GM06990 (cell line): ENCODE measurements around the gene DSCAML1.

ENCODE experiments used
- DNase-seq: peaks from one replicate; pipeline ENCODE4 v3.0.0-alpha.2; 2011; ENCODE audit not compliant: insufficient read length; ENCODE audit errors: extremely low read depth
- H3K27me3 ChIP-seq: replicated peaks from 2 replicates; pipeline ENCODE4 v1.6.0; 2011; ENCODE audit warnings: low read length; ENCODE audit not compliant: control insufficient read depth, insufficient read depth
- H3K36me3 ChIP-seq: 2 replicates; pipeline ENCODE4 v1.5.1; 2011; ENCODE audit warnings: low read length; ENCODE audit not compliant: control insufficient read depth, insufficient read depth
- H3K4me3 ChIP-seq: replicated peaks from 2 replicates; pipeline ENCODE4 v1.5.1; 2011; ENCODE audit warnings: low read depth, mild to moderate bottlenecking, control low read depth, low read length
- TF ChIP-seq, protein P1 (sequence below): IDR thresholded peaks from 2 replicates; pipeline ENCODE4 v1.5.1; 2011; ENCODE audit warnings: low read length, control low read depth, mild to moderate bottlenecking, inconsistent platforms; ENCODE audit not compliant: insufficient read depth, poor library complexity, severe bottlenecking

Gene DSCAML1

DNA sequence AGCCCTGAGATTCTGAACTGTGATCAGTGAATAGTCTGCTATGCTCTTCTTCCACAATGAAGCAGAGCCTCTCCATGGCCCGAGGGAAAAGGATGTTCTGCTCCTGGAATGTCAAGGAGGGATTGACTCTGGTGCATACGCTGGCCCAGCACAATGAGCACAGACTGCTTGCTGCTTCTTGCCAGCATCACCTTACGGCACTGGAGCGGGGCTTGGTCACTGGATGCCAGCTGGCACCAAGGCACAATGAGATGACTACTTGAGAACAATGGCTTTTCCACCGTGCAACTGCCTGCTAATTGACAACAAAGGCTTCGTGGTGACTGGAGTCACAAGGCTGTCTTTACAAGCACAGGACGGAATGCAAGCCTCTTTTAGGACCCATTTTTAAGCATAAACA, 139.2 kb downstream of the DSCAML1 start:
- no peak for DNase-seq
- TF ChIP-seq, protein P1, sequence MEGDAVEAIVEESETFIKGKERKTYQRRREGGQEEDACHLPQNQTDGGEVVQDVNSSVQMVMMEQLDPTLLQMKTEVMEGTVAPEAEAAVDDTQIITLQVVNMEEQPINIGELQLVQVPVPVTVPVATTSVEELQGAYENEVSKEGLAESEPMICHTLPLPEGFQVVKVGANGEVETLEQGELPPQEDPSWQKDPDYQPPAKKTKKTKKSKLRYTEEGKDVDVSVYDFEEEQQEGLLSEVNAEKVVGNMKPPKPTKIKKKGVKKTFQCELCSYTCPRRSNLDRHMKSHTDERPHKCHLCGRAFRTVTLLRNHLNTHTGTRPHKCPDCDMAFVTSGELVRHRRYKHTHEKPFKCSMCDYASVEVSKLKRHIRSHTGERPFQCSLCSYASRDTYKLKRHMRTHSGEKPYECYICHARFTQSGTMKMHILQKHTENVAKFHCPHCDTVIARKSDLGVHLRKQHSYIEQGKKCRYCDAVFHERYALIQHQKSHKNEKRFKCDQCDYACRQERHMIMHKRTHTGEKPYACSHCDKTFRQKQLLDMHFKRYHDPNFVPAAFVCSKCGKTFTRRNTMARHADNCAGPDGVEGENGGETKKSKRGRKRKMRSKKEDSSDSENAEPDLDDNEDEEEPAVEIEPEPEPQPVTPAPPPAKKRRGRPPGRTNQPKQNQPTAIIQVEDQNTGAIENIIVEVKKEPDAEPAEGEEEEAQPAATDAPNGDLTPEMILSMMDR, result no peak
- no peak overlapping the region for H3K4me3 ChIP-seq
- H3K36me3 ChIP-seq, result no peaks in the 10 kb centered on the region
- peaks cover 2% of the 10 kb centered on the region for H3K27me3 ChIP-seq

DNA sequence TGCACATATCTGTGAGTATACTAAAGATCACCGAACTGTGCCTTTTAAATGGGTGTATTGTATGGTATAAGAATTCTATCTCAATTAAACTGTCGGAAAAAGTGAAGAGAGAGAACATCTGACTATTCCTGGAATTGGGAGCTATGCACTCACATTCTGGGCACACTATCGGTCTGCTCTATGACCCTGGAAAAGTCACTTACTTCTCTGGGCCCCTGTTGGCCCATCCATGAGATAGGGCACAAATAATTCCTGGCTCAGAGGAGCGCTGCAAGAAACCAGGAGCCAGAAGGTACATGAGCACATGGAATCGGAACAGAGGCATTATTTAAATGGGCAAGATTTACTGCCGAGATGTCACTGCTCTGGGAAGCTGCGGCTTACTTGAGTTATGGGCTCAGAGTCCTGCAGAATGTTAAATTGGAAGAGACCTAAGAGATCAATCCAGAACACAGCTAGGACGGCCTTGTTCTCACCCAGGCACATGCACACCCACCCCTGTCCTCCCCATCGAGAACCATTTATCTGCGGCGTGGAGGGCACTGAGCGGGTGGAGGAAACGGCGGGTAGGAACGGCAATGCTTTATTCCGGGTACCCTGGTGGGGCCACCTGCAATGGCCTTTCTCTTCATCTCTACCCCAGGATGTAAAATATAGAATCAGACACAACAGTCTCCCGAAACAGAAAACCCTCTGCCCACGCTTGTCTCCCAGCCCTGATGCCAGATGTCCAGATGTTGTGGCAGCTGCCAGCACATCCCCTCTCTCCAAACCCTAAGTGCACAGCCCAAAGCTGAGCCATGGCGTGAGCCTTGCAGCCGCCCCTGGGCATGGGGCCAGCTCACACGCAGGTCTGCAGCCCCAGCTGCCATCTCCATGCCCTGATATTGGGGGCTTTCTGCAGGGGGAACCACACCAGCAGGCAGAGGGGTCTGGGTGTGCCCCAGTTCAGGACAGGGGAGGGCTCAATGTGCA, 142.4 kb downstream of the DSCAML1 start:
- peaks cover 2% of the 10 kb centered on the region for H3K27me3 ChIP-seq
- DNase-seq, result no peak
- TF ChIP-seq, protein P1, result no peak
- H3K4me3 ChIP-seq, result no peak overlapping the region
- H3K36me3 ChIP-seq, result no peaks in the 10 kb centered on the region

DNA sequence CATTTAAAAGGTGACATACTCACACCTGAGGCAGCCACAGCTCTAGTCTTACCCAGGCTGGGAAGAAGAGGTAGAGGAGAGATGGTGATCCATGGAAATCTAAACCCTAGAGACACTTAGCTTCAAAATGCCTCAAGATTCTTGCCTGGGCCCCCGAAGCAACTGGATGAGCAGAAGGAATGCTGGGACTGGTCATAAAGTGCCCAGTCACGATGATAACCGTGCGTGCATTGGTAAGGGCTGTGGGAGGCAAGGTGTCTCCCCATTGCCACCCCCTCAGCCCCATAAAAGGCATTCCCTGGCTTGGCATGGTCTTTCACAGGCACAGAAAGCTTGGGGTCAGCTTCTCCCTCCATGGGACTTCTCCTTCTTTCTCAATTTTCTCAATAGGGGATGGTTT, 144.5 kb downstream of the DSCAML1 start:
- no peak for DNase-seq
- TF ChIP-seq, protein P1, result no peak
- H3K27me3 ChIP-seq, result peaks cover 4% of the 10 kb centered on the region

DNA sequence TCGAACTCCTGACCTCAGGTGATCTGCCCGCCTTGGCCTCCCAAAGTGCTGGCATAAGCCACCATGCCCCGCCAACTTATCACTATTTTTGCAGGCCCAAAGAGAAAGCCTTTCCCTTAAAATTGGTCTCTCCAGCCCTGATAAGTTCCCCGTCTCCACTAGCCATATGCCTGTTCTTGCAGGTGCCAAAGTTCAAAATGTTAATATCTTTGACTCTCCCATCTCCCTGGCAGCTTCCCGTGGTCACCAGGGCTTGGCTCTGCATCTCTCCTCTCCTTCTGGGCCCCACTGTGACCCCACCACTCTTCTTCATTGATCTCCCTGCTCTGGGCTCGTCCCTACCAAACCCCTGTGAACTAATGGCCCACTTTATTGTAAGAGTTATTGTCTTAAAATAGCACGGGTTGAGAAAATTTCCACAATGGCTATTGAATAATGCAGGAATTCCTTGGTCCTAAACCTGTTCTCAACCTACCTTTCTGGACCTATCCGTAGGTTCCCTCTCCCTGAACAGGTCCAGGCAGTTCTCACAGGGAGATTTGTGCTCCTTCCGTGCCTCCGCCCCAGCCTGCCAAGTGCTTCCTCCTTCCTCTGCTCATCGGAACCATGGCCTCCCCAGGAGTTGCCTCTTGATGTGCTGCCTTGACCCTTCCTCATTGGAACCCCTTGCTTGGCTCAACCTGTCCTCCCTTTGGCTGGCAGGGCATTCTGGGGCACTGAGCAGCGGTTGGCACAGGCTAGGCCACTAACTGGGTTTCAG, 147.5 kb downstream of the DSCAML1 start:
- no peaks in the 10 kb centered on the region for H3K36me3 ChIP-seq
- TF ChIP-seq, protein P1, result no peak
- DNase-seq, result no peak
- H3K27me3 ChIP-seq, result peaks cover 3% of the 10 kb centered on the region
- no peak overlapping the region for H3K4me3 ChIP-seq

More for the DNA sequence above, 144.5 kb downstream of the DSCAML1 start:
- Histone ChIP-seq H3K36me3 (no peaks in the 10 kb centered on the region), H3K4me3 (no peak overlapping the region)

DNA sequence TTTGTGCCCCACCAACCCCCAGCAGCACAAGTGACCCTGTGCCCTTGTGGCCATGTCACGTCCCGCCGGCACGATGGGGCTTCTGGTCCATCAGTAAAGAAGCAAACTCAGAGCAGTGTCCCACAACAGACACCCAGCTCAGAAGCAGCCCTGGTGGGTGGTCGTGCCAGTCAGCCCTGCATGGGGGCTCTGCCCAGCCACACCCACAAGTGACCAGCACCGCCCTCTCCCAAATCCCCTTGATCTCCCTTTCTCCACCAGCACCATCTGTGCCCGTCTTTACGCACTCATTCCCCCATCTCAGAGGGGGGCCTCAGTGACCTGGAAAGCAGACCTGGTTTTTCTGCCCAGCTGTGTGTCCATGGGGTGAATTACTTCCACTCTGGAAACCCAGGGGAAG, 149.1 kb downstream of the DSCAML1 start:
- DNase-seq, result no peak
- Histone ChIP-seq H3K27me3 (peaks cover 5% of the 10 kb centered on the region), H3K36me3 (no peaks in the 10 kb centered on the region), H3K4me3 (no peak overlapping the region)
- TF ChIP-seq, protein P1, result no peak
